HepG2 (cell line): Measurements from ENCODE around the gene STIP1. TPM values are rescaled to one million over a fixed set of nuclear protein-coding genes. Genes with fewer than 3 reads are reported as not detected.

Experiments
- ATAC-seq: fragments of 200-7000 bp; cut with Tn5 transposase; 3 replicates; pipeline ENCODE4 v1.9.1; 2020; ENCODE audit warnings: mild to moderate bottlenecking, moderate library complexity
- BruUV-seq: library from RNA; stranded (reverse); fragments of 400-500 nt; replicated peaks from 2 replicates; lab custom pipeline; 2021; lab: Mats Ljungman, UMichigan
- CTCF ChIA-PET: fragments of 300-600 bp; formaldehyde crosslinking; extraction: SDS; loops from one replicate; lab custom pipeline; 2021; ENCODE audit warnings: low total read pairs, inconsistent platforms, low intra/inter-chr PET ratio; lab: Yijun Ruan, JAX
- POLR2A ChIA-PET: fragments of 350-600 bp; sonication (Branson Sonifier 250); formaldehyde crosslinking; loops from one replicate; lab custom pipeline; 2020; ENCODE audit warnings: antibody characterized with exemption, inconsistent platforms; lab: Yijun Ruan, JAX
- DNase-seq: peaks from one replicate; pipeline ENCODE4 v3.0.0-alpha.2; 2015; ENCODE audit warnings: low spot score
- FAIRE-seq: peaks from 3 replicates; lab custom pipeline; 2011; peaks lifted over from hg19 to GRCh38; lab: Jason Lieb, UNC
- H2AFZ ChIP-seq: one replicate; pipeline ENCODE4 v1.6.1; 2011; ENCODE audit warnings: low read length, inconsistent platforms
- H3K27ac ChIP-seq: fragments of 300-600 bp; 3 replicates; pipeline ENCODE4 v1.8.0; 2011; ENCODE audit warnings: mixed run types, mild to moderate bottlenecking, mixed read lengths, low read length, inconsistent platforms; ENCODE audit not compliant: insufficient read depth; ENCODE audit errors: extremely low read length
- H3K27me3 ChIP-seq, 2 experiments: fragments of 200-600 bp in 1 of 2; 2 replicates in 1 of 2; 3 replicates in 1 of 2; pipeline versions ENCODE4 v1.6.0 to v1.8.0; 2011; ENCODE audit warnings: low read length in 2 of 2, mild to moderate bottlenecking in 2 of 2, moderate library complexity in 2 of 2, inconsistent platforms in 1 of 2; ENCODE audit not compliant: insufficient read depth in 2 of 2, control insufficient read depth in 1 of 2
- H3K36me3 ChIP-seq, 2 experiments: fragments of 200-600 bp in 1 of 2; replicated peaks in 1 of 2; 2 replicates in 1 of 2; 3 replicates in 1 of 2; pipeline versions ENCODE4 v1.5.1 to v1.8.0; 2011; ENCODE audit warnings: low read length in 2 of 2, inconsistent platforms in 1 of 2; ENCODE audit not compliant: insufficient read depth in 2 of 2, control insufficient read depth in 1 of 2
- H3K4me1 ChIP-seq: 2 replicates; pipeline ENCODE4 v1.5.1; 2012; ENCODE audit warnings: low read length, inconsistent platforms; ENCODE audit not compliant: insufficient read depth
- H3K4me2 ChIP-seq: 2 replicates; pipeline ENCODE4 v1.6.0; 2011; ENCODE audit warnings: low read depth, low read length, inconsistent platforms
- H3K4me3 ChIP-seq, 3 experiments: fragments of 200-600 bp in 1 of 3; sonication (generic), shearing (Covaris generic) in 1 of 3; replicated peaks in 1 of 3; 2 replicates each; pipeline ENCODE4 v1.5.1; 2011 to 2016; ENCODE audit warnings: low read length in 3 of 3, inconsistent platforms in 2 of 3, low read depth in 2 of 3, mild to moderate bottlenecking in 2 of 3, control low read depth in 1 of 3, mixed read lengths in 1 of 3; ENCODE audit not compliant: insufficient read depth in 1 of 3
- H3K79me2 ChIP-seq: one replicate; pipeline ENCODE4 v1.6.1; 2011; ENCODE audit warnings: low read length, inconsistent platforms; ENCODE audit not compliant: insufficient read depth
- H3K9ac ChIP-seq: 2 replicates; pipeline ENCODE4 v1.6.0; 2011; ENCODE audit warnings: mild to moderate bottlenecking, low read depth, low read length, inconsistent platforms; ENCODE audit not compliant: insufficient read depth
- H3K9me3 ChIP-seq: 2 replicates; pipeline ENCODE4 v1.5.1; 2012; ENCODE audit warnings: mild to moderate bottlenecking, low read length
- H4K20me1 ChIP-seq: 2 replicates; pipeline ENCODE4 v1.6.0; 2011; ENCODE audit warnings: inconsistent platforms, mild to moderate bottlenecking, low read length, moderate library complexity; ENCODE audit not compliant: insufficient read depth
- GABPA ChIP-seq, 2 experiments: IDR thresholded peaks; 2 replicates each; pipeline ENCODE4 v1.6.1; 2011 to 2016; ENCODE audit warnings: low read depth in 2 of 2, low read length in 1 of 2, missing biosample characterization in 1 of 2, missing genetic modification characterization in 1 of 2
- HNRNPH1 ChIP-seq: fragments of 200-400 bp; formaldehyde crosslinking; optimal IDR thresholded peaks from 2 replicates; pipeline ENCODE3; 2017; ENCODE audit warnings: mild to moderate bottlenecking, low read depth, low read length
- HOXA5 ChIP-seq: sonication (generic); formaldehyde crosslinking; IDR thresholded peaks from 2 replicates; pipeline ENCODE4 v1.4.0; 2020; ENCODE audit warnings: missing genetic modification reagents
- ZNF496 ChIP-seq: sonication (generic); formaldehyde crosslinking; IDR thresholded peaks from 2 replicates; pipeline ENCODE4 v1.8.1; 2023; ENCODE audit warnings: mild to moderate bottlenecking, moderate library complexity, missing genetic modification reagents; ENCODE audit not compliant: insufficient replicate concordance
- ZNF674 ChIP-seq: sonication (generic); formaldehyde crosslinking; IDR thresholded peaks from 2 replicates; pipeline ENCODE4 v1.5.0; 2020; ENCODE audit warnings: low read depth, mild to moderate bottlenecking, missing genetic modification reagents
- WGBS: methylation state at CpG from one replicate; pipeline ENCODE4 v1.1.6; 2017; ENCODE audit warnings: low lambda C conversion rate; 5-methylcytosine and 5-hydroxymethylcytosine counted together
- in situ Hi-C: cut with HindIII; loops from 2 replicates; pipeline ENCODE4 v1.10.0; 2017; ENCODE audit warnings: low pct_unique_long_range_greater_than_20kb; ENCODE audit not compliant: extremely low pct_ligation_motif_present
- intact Hi-C: fragments of 100-400 bp; cut with micrococcal nuclease; formaldehyde crosslinking; loops from one replicate; pipeline ENCODE4 v1.10.0; 2022; ENCODE audit not compliant: unreplicated experiment
- polyA plus RNA-seq, 8 experiments: library from polyadenylated mRNA; depleted of rRNA in 3 of 8; stranded (reverse) in 7 of 8; unstranded in 1 of 8; fragments of >200 nt; fragmentation: Illumina TruSeq in 4 of 8; extraction: Trizol in 4 of 8; gene quantifications; 2 replicates each; pipeline versions ENCODE4 v1.2.1 to v1.2.3, GENCODE V29; 2011 to 2016; ENCODE audit warnings: low read depth in 4 of 8, missing spikeins in 1 of 8, mixed read lengths in 1 of 8; ENCODE audit not compliant: insufficient read depth in 1 of 8
- total RNA-seq, 5 experiments: library from RNA; depleted of rRNA; stranded (reverse); fragments of >200 nt; fragmentation: Illumina TruSeq; extraction: Trizol; gene quantifications; 2 replicates each; pipeline ENCODE4 v1.2.3, GENCODE V29; 2016; ENCODE audit warnings: low read depth in 1 of 5
- TF ChIP-seq, protein P1 (sequence below): sonication (generic); formaldehyde crosslinking; IDR thresholded peaks from 2 replicates; pipeline ENCODE4 v1.4.0; 2020; ENCODE audit warnings: low read depth, mild to moderate bottlenecking, missing genetic modification reagents
- TF ChIP-seq, protein P2 (sequence below): sonication (generic); formaldehyde crosslinking; IDR thresholded peaks from 2 replicates; pipeline ENCODE4 v1.8.0; 2023; ENCODE audit warnings: mild to moderate bottlenecking, missing genetic modification reagents
- TF ChIP-seq, protein P3 (sequence below): sonication (generic); formaldehyde crosslinking; IDR thresholded peaks from 2 replicates; pipeline ENCODE4 v1.4.0; 2020; ENCODE audit warnings: missing genetic modification reagents, mild to moderate bottlenecking, borderline replicate concordance

Gene STIP1
- total and polyA plus RNA-seq, 2 of the 13 experiments (the other 11 are each of a cell fraction or from before 2014, with no cell fraction given), result 81.1 to 217 TPM

DNA sequence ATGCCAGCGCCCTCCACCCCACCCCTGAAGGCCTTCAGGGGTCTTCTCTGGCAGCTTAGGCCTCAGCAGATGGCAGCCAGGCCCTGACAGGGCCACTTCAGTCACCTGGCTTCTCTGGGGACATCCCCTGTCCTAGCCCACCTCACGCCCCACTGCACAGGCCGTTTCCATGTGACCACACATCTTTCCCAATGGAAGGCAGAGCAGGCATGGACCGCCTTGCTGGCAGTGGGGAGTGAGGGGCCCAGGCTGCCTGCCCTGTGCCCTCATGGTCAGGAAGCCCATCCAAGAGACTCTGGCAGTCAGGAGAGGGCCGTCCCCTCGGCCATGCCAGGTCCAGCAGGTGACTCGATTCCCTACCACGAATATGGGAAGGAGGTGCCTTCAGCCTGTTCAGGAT, 45.9 kb upstream of the STIP1 start (continued):
- TF ChIP-seq GABPA (IDR thresholded peaks at IDR 0.05; ENCODE audit: low read depth, low read length) (no peak), GABPA (CRISPR knock-in tag; IDR thresholded peaks at IDR 0.05; ENCODE audit: low read depth) (no peak)

DNA sequence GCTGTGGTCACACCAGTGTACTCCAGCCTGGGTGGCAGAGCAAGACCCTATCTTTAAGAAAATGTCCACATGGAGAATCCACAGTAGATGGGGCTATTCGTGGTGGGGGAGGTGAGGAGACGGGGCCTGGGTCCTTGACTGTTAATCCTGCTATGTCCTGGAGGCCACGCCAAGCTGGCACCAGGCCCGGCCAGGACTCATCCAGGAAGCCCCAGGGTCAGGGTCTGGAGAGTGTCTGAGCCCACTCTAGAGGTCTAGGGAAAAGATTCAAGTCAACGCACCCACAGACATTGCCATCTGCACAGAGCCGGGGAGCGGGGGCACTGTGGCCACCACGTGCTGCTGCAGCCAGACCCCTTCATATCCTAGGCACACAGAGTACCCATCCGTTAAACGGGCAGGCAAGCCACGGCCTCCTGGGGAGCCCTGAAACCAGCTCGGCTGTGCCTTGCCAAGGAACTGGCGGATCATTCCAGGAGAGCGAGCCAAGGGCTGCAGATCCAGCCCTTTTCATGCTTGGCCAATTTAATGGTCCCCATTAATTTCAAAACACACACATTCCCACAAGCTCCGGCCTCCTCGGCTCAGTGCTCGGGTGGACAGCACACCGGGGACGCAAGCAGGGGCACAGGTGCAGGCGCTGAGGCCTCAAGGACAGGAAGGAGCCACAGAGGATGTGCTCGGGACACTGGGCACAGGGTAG, 44.7 kb upstream of the STIP1 start:
- DNase-seq (no peak), FAIRE-seq (no peak), ATAC-seq (no peak)
- BruUV-seq, result no TSS peak
- H3K27me3 ChIP-seq, result no peaks in the 10 kb centered on the region
- CTCF ChIA-PET, result no interaction called here
- H3K79me2 ChIP-seq, result no peaks in the 10 kb centered on the region
- H3K36me3 ChIP-seq, result peaks cover 0 to 1% of the 10 kb centered on the region in 2 experiments; a peak in 3 of 5 replicates
- no peak overlapping the region for H3K4me2 ChIP-seq
- no peak overlapping the region for H3K4me3 ChIP-seq
- 99% methylated on average over 8 of the region's 21 CpGs for WGBS
- in situ Hi-C loops, result loop anchor here (10.0 kb wide), 1 partner anchor 306 kb away; the partner anchor contains the start of gene MARK2
- peaks cover 3% of the 10 kb centered on the region; the same call in 1 of the 2 replicates for H4K20me1 ChIP-seq
- no peak overlapping the region for H3K27ac ChIP-seq
- no peak overlapping the region for H2AFZ ChIP-seq
- no peak overlapping the region for H3K9ac ChIP-seq
- POLR2A ChIA-PET, result no interaction called here
- intact Hi-C loops, result no loop called here
- H3K9me3 ChIP-seq, result no peaks in the 10 kb centered on the region
- peaks cover 6% of the 10 kb centered on the region for H3K4me1 ChIP-seq
- no peak for TF ChIP-seq HNRNPH1
- no peak for TF ChIP-seq HOXA5 (CRISPR knock-in tag)
- TF ChIP-seq, protein P1, sequence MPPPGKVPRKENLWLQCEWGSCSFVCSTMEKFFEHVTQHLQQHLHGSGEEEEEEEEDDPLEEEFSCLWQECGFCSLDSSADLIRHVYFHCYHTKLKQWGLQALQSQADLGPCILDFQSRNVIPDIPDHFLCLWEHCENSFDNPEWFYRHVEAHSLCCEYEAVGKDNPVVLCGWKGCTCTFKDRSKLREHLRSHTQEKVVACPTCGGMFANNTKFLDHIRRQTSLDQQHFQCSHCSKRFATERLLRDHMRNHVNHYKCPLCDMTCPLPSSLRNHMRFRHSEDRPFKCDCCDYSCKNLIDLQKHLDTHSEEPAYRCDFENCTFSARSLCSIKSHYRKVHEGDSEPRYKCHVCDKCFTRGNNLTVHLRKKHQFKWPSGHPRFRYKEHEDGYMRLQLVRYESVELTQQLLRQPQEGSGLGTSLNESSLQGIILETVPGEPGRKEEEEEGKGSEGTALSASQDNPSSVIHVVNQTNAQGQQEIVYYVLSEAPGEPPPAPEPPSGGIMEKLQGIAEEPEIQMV, result no peak
- no peak for TF ChIP-seq ZNF496 (CRISPR knock-in tag)
- TF ChIP-seq, protein P2, sequence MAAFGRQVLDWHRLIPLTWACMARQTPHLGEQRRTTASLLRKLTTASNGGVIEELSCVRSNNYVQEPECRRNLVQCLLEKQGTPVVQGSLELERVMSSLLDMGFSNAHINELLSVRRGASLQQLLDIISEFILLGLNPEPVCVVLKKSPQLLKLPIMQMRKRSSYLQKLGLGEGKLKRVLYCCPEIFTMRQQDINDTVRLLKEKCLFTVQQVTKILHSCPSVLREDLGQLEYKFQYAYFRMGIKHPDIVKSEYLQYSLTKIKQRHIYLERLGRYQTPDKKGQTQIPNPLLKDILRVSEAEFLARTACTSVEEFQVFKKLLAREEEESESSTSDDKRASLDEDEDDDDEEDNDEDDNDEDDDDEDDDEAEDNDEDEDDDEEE (CRISPR knock-in tag), result no peak
- TF ChIP-seq, protein P3, sequence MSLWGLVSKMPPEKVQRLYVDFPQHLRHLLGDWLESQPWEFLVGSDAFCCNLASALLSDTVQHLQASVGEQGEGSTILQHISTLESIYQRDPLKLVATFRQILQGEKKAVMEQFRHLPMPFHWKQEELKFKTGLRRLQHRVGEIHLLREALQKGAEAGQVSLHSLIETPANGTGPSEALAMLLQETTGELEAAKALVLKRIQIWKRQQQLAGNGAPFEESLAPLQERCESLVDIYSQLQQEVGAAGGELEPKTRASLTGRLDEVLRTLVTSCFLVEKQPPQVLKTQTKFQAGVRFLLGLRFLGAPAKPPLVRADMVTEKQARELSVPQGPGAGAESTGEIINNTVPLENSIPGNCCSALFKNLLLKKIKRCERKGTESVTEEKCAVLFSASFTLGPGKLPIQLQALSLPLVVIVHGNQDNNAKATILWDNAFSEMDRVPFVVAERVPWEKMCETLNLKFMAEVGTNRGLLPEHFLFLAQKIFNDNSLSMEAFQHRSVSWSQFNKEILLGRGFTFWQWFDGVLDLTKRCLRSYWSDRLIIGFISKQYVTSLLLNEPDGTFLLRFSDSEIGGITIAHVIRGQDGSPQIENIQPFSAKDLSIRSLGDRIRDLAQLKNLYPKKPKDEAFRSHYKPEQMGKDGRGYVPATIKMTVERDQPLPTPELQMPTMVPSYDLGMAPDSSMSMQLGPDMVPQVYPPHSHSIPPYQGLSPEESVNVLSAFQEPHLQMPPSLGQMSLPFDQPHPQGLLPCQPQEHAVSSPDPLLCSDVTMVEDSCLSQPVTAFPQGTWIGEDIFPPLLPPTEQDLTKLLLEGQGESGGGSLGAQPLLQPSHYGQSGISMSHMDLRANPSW (CRISPR knock-in tag), result no peak
- TF ChIP-seq ZNF674 (CRISPR knock-in tag), result no peak
